GM21381 (cell line): ENCODE results near the gene TRIM49C.
"Not testable (repeated sequence)": the region's sequence is repeated elsewhere in the genome, so short reads cannot be mapped to it uniquely, and the experiment has no call there.

Source experiments
- ATAC-seq: cut with Tn5 transposase; IDR thresholded peaks from one replicate; pipeline ENCODE4 v1.9.1; 2021; ENCODE audit warnings: mild to moderate bottlenecking, moderate library complexity; ENCODE audit not compliant: unreplicated experiment

Gene TRIM49C, protein sequence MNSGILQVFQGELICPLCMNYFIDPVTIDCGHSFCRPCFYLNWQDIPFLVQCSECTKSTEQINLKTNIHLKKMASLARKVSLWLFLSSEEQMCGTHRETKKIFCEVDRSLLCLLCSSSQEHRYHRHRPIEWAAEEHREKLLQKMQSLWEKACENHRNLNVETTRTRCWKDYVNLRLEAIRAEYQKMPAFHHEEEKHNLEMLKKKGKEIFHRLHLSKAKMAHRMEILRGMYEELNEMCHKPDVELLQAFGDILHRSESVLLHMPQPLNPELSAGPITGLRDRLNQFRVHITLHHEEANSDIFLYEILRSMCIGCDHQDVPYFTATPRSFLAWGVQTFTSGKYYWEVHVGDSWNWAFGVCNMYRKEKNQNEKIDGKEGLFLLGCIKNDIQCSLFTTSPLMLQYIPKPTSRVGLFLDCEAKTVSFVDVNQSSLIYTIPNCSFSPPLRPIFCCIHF

DNA sequence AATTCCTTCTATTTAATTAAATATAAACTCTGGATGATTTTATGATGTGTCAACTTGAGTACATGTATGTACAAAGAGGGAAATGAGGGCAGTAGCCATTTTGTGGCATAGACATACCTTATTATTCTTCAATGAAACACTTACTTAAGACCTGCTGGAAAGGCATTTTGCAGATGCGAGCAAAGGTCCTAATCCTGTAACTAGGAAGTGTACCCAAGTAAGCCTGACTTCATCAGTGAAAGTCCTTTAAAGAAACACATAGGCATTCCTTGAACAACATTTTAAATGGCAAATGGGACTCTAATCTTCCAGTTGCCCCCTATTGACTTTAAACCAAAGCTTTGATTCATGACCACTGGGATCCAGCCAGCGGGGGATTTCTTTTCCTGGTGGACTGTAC is at the start of gene TRIM49C:
Gene TRIM49C (plus strand): TSS at position 301 of the 400 bp plus-strand sequence. CDS start 4,106 bp downstream, outside the sequence.
- ATAC-seq = not testable (repeated sequence)

DNA sequence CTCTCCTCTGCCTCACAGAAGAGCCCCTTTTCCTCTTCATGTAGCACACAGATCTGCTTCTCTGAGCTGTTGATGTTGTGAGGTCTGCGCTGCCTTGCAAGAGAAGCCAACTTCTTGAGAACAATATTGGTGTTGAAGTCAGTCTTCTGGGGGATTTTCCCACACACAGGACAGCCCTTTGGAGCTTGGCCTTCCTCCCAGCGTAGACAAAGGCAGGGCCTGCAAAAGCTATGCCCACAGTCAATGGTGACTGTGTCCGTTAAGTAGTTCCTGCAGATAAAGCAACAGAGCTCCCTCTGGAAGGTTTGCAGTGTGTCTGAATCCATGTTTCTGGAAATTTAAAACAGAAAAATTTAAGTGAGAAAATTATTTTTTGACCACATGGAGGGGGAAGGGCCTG is 6.7 kb upstream of the TRIM49C start:
- ATAC-seq = not testable (repeated sequence)

DNA sequence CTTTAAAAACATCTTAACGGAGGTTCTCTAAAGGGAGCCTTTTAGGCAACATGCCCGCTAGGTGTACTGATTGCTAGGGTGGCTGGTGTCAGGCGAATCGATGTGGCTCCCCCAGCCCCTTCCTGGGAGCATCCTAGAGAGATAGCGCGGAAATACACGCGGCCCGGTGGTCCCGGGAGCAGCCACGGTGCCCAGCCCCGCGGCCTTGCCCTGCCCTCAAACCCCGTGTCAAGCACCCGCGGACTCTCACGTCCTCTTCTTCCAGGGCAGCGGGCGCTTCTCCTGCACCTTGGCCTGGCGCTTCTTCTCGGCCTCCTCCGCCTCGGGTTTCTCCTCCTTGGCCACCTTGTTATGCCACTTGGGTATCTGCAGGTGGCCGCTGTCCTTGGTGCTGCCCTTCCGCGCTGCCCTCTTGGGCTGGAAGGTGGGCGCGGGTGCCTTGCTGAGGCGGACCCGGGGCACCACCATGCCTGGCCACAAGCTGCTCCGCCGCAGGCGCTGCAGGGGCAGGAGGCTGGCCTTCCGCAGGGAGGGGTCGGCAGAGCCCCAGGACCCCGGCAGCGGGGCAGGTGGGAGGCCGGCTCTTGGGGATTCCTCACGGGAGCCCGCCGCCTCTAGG is 20.8 kb downstream of the TRIM49C start:
- not testable (repeated sequence) for ATAC-seq

DNA sequence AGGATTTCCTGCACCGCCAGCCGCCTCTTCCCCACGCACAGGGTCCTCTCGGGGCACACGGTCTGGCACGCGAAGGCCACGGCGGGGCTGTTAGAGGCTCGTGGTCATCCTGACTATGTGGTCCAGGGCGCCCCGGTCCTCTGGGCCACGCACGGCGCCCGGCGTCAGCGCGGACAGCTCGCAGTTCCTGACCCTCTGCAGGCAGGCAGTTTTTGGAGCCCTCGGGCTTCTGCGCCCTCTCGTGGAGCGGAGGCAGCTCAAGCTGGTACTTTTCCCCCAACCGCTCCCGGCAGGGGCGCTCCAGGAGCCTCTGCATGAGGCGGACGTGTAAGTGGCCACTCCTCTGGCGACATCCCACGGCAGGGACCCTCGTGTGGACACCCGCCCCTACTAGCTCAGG is 21.4 kb downstream of the TRIM49C start:
- ATAC-seq = not testable (repeated sequence)

DNA sequence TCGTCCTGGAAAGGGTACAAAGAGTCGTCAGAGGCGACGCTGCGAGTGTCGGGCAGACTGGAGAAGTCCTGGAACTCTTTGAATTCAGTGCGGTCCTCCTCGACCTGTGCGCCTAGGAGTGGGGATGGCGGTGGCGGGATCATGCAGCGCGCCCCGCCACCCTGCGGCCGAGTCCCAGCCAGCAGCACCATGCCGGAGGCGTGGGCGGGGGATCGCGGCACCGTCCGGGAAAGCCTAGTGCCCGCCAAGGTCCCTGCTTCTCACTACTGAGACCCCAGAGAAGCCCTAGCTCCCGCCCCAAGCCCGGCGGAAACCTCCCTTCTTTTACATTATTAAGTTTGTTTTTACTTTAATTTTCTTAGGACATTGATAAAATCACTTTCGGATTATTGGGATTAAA is 22.6 kb downstream of the TRIM49C start:
- not testable (repeated sequence) for ATAC-seq

DNA sequence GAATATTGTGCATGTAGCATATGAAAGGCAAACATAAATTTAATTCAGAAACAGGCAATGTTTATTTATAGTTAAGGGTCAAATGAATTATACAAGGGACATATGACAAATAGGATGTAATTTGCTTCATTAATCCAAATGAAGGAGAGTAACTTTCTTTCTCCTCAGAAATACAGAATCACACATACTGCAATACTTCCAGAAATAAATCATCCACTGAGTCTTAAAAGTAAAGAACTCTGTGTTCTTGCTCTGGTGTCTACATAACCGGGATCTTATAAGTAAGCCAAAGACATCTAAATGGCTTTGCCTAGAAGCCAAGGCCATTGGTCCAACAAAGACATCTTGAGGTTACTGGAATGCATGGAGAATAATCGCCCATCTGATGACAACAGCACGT is 54.7 kb downstream of the TRIM49C start, which contains the start of gene UBTFL1:
Gene UBTFL1 (plus strand): TSS at position 301 of the 400 bp plus-strand sequence. CDS start 0 bp downstream, at position 301.
- not testable (repeated sequence) for ATAC-seq

DNA sequence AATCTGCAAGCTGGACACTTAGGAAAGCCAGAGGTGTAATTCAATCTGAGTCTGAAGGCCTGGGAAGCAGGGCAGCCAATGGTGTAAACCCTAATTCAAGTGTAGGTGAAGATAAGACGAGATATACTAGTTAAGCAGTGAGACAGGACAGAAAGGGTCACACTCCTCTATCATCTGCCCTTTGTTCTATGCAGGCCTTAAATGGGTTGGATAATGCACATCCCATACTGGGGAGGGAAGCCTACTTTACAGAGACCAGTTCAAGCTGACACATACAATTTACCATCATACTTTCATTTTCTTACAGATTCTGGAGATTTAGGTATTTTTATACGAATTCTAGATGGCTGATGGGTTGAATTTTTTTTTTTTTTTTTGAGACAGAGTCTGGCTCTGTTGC is 57.8 kb downstream of the TRIM49C start:
- ATAC-seq = not testable (repeated sequence)
